CD4-positive, alpha-beta T cell (primary cell): ENCODE data around the gene CHAC2. TPM values are rescaled to one million over a fixed set of nuclear protein-coding genes. Genes with fewer than 3 reads are reported as not detected.

Experiments
- ATAC-seq: fragments of 200-7000 bp; cut with Tn5 transposase; one replicate; pipeline ENCODE4 v1.10.0; 2022; ENCODE audit warnings: mild to moderate bottlenecking; ENCODE audit not compliant: poor library complexity
- CTCF ChIA-PET: fragments of 350-600 bp; sonication (Branson Sonifier 250); formaldehyde crosslinking; loops from one replicate; lab custom pipeline; 2021; ENCODE audit warnings: antibody characterized with exemption, inconsistent platforms; lab: Charles Lee
- POLR2A ChIA-PET: fragments of 350-600 bp; sonication (Branson Sonifier 250); formaldehyde crosslinking; loops from one replicate; lab custom pipeline; 2021; ENCODE audit warnings: antibody characterized with exemption, inconsistent platforms; lab: Charles Lee
- DNase-seq, 14 experiments: peaks; one replicate each; pipeline ENCODE4 v3.0.0-alpha.2; 2013 to 2020; ENCODE audit warnings: mixed read lengths in 2 of 14
- H3K27ac ChIP-seq, 2 donors: one replicate each; pipeline versions ENCODE4 v1.5.1 to v1.7.0; 2013; ENCODE audit warnings: low read length in 2 of 2, low read depth in 1 of 2, mild to moderate bottlenecking in 1 of 2
- H3K27me3 ChIP-seq, 2 experiments: 1 replicate in 1 of 2; 2 replicates in 1 of 2; pipeline versions ENCODE4 v1.6.1 to v1.7.0; 2013; ENCODE audit warnings: low read length in 2 of 2, control low read depth in 1 of 2, mild to moderate bottlenecking in 1 of 2, moderate library complexity in 1 of 2; ENCODE audit not compliant: insufficient read depth in 2 of 2, control insufficient read depth in 1 of 2
- H3K36me3 ChIP-seq: one replicate; pipeline ENCODE4 v1.6.1; 2013; ENCODE audit warnings: low read length, control low read depth; ENCODE audit not compliant: insufficient read depth
- H3K4me1 ChIP-seq: one replicate; pipeline ENCODE4 v1.6.1; 2013; ENCODE audit warnings: low read length, control low read depth; ENCODE audit not compliant: insufficient read depth
- H3K4me3 ChIP-seq: one replicate; pipeline ENCODE4 v1.5.1; 2013; ENCODE audit warnings: mild to moderate bottlenecking, low read length, moderate library complexity
- H3K9me3 ChIP-seq, 2 experiments: 1 replicate in 1 of 2; 2 replicates in 1 of 2; pipeline versions ENCODE4 v1.6.1 to v1.7.0; 2013; ENCODE audit warnings: low read length in 2 of 2, mild to moderate bottlenecking in 2 of 2, control low read depth in 1 of 2, moderate library complexity in 1 of 2; ENCODE audit not compliant: control insufficient read depth in 1 of 2, insufficient read depth in 1 of 2
- H3K27ac Mint-ChIP-seq: one replicate; pipeline ENCODE4 v1.8.0; 2020; ENCODE audit warnings: mixed read lengths
- H3K27me3 Mint-ChIP-seq: one replicate; pipeline ENCODE4 v1.8.0; 2021; ENCODE audit warnings: mixed read lengths
- H3K36me3 Mint-ChIP-seq: one replicate; pipeline ENCODE4 v1.8.0; 2021; ENCODE audit warnings: low read depth, mixed read lengths
- H3K4me1 Mint-ChIP-seq: one replicate; pipeline ENCODE4 v1.8.0; 2021; ENCODE audit warnings: low read depth, mixed read lengths
- H3K4me3 Mint-ChIP-seq: one replicate; pipeline ENCODE4 v1.8.0; 2020; ENCODE audit warnings: mild to moderate bottlenecking, mixed read lengths
- H3K9me3 Mint-ChIP-seq: one replicate; pipeline ENCODE4 v1.8.0; 2020; ENCODE audit warnings: mixed read lengths
- intact Hi-C, 2 experiments: fragments of 100-400 bp; cut with DNase I in 1 of 2; cut with micrococcal nuclease in 1 of 2; formaldehyde crosslinking; loops; one replicate each; pipeline versions ENCODE4 v1.15.1 to v1.9.0; 2023 to 2025; cut with DNase I, micrococcal nuclease
- total RNA-seq, 174 experiments: library from RNA in 2 of 174; stranded (reverse) in 2 of 174; gene quantifications; one replicate each; pipeline ENCODE4 v1.2.3 and lab custom pipeline; 2021 to 2026
- TF ChIP-seq, protein P1 (sequence below): fragments of 200-600 bp; IDR thresholded peaks from one replicate; pipeline ENCODE4 v1.8.0; 2022; ENCODE audit warnings: antibody characterized with exemption, mild to moderate bottlenecking

CHAC2 gene
- total RNA-seq, 2 experiments from 2014 or later: 0.47 to 0.85 TPM

DNA sequence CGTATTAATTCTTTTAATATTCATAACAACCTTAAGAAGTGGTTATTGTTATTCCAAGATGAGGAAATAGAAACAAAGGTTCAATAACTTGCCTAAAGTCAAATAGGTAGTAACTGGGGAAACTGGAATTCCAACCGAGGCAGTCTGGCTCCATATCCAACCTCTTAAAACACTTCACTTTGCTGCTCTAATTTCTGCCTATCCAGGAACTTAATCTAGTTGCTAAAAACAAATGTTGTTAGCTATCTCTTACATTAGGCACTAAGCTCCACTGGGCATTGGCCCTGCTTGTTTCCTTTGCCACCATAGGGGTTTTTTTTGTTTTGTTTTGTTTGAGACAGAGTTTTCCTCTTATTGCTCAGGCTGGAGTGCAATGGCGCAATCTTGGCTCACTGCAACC is 44.0 kb downstream of the CHAC2 start:
- intact Hi-C loops: no loop called here
- peaks cover 78% of the 10 kb centered on the region for H3K36me3 ChIP-seq
- H3K4me1 ChIP-seq: no peaks in the 10 kb centered on the region
- ChIA-PET CTCF (no interaction called here), POLR2A (no interaction called here)
- TF ChIP-seq, protein P1, sequence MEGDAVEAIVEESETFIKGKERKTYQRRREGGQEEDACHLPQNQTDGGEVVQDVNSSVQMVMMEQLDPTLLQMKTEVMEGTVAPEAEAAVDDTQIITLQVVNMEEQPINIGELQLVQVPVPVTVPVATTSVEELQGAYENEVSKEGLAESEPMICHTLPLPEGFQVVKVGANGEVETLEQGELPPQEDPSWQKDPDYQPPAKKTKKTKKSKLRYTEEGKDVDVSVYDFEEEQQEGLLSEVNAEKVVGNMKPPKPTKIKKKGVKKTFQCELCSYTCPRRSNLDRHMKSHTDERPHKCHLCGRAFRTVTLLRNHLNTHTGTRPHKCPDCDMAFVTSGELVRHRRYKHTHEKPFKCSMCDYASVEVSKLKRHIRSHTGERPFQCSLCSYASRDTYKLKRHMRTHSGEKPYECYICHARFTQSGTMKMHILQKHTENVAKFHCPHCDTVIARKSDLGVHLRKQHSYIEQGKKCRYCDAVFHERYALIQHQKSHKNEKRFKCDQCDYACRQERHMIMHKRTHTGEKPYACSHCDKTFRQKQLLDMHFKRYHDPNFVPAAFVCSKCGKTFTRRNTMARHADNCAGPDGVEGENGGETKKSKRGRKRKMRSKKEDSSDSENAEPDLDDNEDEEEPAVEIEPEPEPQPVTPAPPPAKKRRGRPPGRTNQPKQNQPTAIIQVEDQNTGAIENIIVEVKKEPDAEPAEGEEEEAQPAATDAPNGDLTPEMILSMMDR: no peak
- no peak for ATAC-seq
- no peak for DNase-seq
- no peak overlapping the region for H3K4me3 ChIP-seq
- Mint-ChIP-seq H3K27ac (no peak overlapping the region), H3K27me3 (no peaks in the 10 kb centered on the region), H3K4me3 (no peak overlapping the region), H3K36me3 (peaks cover 99% of the 10 kb centered on the region), H3K4me1 (no peaks in the 10 kb centered on the region), H3K9me3 (no peaks in the 10 kb centered on the region)
- no peaks in the 10 kb centered on the region for H3K9me3 ChIP-seq
- H3K27me3 ChIP-seq: no peaks in the 10 kb centered on the region
- H3K27ac ChIP-seq: no peak overlapping the region

DNA sequence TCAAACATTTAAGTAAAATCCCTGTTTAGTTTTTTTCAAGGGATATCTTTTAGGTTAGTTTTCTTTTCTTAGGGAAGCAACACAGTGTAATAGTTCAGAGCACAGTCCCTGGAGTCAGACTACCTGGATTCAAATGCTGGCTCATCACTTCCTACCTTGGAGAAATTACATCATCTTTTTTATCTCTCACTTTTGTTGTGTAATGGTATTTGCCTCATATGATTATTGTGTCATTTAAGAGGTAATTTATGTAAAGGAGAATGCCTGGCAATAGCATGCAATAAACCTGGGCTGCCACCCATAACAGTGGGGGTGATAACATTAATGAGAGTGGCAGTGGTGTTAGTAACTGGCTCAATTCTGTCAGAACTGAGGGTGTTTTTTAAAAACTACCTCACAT is 45.5 kb downstream of the CHAC2 start:
- intact Hi-C loops: no loop called here
- ATAC-seq (no peak), DNase-seq (no peak)
- no peaks in the 10 kb centered on the region for H3K27me3 Mint-ChIP-seq
- POLR2A ChIA-PET: no interaction called here
- Histone ChIP-seq H3K4me1 (no peaks in the 10 kb centered on the region), H3K27ac (no peak overlapping the region), H3K27me3 (no peaks in the 10 kb centered on the region), H3K4me3 (no peak overlapping the region), H3K9me3 (no peaks in the 10 kb centered on the region), H3K36me3 (peaks cover 82% of the 10 kb centered on the region)
- CTCF ChIA-PET: interaction anchor here (0.6 kb wide), 1 partner anchor 11 kb away, joined by 3 read pairs; no protein-coding TSS in a partner anchor
- no peaks in the 10 kb centered on the region for H3K9me3 Mint-ChIP-seq
- no peak overlapping the region for H3K27ac Mint-ChIP-seq
- no peak overlapping the region for H3K4me3 Mint-ChIP-seq
- no peaks in the 10 kb centered on the region for H3K4me1 Mint-ChIP-seq
- TF ChIP-seq, protein P1: no peak
- peaks cover 99% of the 10 kb centered on the region for H3K36me3 Mint-ChIP-seq

DNA sequence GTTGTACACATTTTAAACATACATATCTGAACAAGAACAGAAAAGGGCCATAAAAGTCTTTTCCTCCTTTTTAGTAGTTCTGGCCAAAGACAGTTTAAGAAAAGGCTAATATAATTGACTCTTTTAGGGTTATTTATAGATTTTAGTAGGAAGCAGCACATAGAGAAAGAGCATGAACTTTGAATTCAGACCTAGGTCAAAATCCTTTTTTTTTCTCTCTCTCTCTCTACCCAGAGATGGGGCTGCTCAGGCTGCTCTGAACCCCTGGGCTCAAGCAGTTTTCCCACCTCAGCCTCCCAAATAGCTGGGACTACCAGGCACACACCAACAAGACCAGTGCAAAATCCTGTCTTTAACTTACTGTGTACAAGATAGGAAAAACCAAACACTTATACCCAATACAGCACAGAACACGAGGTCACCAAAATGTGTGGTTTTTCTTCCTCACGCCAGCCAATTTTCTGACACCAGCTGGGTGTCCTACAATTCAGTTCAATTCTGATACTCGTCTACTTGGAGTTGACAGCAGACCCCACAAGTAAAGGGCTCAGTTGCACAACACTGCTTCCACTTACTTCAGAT is 51.3 kb downstream of the CHAC2 start:
- Mint-ChIP-seq H3K4me1 (no peaks in the 10 kb centered on the region), H3K27ac (no peak overlapping the region), H3K9me3 (no peaks in the 10 kb centered on the region), H3K4me3 (no peak overlapping the region), H3K27me3 (no peaks in the 10 kb centered on the region), H3K36me3 (peaks cover 58% of the 10 kb centered on the region)
- ATAC-seq: no peak
- POLR2A ChIA-PET: no interaction called here
- H3K4me1 ChIP-seq: no peaks in the 10 kb centered on the region
- CTCF ChIA-PET: no interaction called here
- H3K4me3 ChIP-seq: no peak overlapping the region
- no peaks in the 10 kb centered on the region for H3K9me3 ChIP-seq
- H3K27me3 ChIP-seq: no peaks in the 10 kb centered on the region
- no peak for DNase-seq
- TF ChIP-seq, protein P1: no peak
- H3K27ac ChIP-seq: no peak overlapping the region
- H3K36me3 ChIP-seq: peaks cover 41% of the 10 kb centered on the region
- intact Hi-C loops: no loop called here
